DMS114 treated with DMSO at 0.1 percent for 48 hours (cell line): ENCODE measurements around the gene KDM6B.

Experiments
- DNase-seq: peaks from one replicate; lab custom pipeline; 2025; ENCODE audit not compliant: unreplicated experiment; lab: John Stamatoyannopoulos, UW

The KDM6B gene

DNA sequence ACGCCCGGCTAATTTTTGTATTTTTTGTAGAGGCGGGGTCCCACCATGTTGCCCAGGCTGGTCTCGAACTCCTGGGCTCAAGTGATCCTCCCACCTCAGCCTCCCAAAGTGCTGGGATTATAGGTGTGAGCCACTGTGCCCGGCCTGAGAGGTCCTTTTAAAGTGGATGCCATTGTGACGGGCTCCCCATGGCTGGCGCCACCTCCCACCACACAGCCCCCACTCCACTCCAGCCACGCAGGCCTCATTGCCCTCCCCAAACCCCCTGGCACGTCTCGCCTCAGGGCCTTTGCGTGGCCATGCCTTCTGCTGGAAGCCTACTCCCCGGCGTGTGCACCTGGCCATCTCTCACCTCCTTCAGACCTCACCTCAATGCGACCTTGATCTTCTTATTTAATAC is 11.9 kb upstream of the KDM6B start:
- no peak for DNase-seq

DNA sequence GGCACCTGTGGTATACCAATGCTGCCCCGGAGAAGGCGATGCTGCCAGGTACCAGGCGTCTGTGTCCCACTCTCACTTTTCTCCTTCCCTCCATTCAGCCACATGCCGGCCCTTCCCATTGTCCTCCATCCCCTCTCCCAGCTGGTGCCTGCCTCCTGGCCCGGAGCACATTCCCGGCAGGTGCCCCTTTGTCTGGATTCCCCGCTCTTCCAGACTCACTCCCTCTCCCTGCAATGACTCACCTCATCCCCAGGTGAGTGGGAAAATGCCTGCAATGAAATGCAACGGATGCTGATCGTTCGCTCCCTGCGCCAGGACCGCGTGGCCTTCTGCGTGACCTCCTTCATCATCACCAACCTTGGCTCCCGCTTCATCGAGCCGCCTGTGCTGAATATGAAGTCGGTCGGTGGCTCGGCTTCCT is 10.4 kb upstream of the KDM6B start:
- no peak for DNase-seq

GRCh38 chr17:7824021-7824924 is 9.7 kb upstream of the KDM6B start:
- DNase-seq = no peak

DNA sequence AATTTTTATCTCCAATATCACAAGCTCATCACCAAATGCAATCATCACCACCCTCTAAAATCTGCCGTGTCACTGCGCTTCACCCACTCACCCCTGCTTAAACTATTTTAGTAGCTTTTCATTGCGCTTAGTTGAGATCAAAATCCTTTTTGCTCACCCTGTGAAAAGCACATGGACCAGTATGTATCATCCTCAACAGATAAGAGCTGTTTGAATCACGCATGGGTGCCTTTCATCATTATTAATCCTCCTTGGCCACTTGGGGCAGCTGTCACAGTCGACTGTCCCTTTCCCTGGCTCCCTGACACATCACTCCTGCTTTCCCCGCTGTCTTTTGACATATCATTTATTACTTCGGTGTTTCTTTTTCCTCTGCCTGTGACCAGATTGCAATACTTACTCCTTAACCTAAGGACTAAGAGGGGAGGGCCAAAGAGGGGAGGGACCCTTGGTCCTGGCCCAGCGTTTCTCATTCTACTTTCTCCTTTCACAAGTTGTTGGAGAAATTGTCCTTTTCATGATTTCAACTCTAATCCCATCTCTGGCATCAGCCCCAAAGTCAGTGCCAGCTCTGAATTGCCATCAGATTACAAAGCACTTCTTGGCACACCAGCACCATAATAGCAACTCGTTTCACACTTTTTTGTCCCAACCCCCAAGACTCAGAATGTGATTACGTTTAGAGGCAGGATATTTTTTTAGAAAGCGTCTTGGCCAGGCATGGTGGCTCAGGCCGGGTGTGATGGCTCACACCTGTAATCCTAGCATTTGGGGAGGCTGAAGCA is 8.6 kb upstream of the KDM6B start:
- DNase-seq = no peak

GRCh38 chr17:7830616-7831015 is 3.4 kb upstream of the KDM6B start:
- no peak for DNase-seq

- DNase-seq = no peak
These were observed 2.8 kb upstream of the KDM6B start for GRCh38 chr17:7831233-7831632.

DNA sequence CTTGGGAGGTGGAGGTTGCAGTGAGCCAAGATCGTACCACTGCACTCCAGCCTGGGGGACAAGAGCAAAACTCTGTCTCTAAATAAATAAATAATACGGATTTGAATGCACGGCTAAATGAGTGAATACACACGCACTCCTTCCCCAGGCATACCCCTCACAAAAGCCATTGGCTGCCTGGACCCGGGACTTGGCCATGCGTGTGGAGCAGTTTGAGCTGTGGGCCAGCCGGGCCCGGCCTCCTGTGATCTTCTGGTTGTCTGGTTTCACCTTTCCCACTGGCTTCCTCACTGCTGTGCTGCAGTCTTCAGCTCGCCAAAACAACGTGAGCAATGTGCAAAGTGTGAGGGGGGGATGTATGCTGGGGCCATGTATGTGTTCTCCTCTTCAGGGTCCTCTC is 1.6 kb upstream of the KDM6B start:
- DNase-seq = no peak

GRCh38 chr17:7833011-7833794 is 814 bp upstream of the KDM6B start:
- DNase-seq = no peak

DNA sequence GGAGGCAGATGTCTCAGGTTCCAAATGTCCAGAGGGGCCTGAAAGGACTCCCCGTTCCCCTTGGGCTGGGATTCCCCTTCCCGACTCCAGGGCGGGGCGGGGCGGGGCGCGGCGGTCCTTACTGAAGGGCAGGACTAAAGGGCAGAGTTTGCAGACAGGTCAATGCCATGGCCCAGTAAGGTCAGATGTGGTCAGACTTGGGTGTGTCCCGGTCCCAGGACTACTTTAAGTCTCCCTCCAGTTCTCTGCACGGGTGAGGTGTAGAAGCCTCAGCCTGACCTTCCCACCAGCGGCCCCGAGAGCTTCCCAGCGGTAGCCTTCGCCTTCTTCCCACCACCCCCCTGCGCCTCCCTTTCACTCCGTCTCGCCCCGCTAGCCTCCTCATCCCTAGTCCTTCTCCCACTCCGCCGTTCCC is 532 bp downstream of the KDM6B start:
- no peak for DNase-seq

DNA sequence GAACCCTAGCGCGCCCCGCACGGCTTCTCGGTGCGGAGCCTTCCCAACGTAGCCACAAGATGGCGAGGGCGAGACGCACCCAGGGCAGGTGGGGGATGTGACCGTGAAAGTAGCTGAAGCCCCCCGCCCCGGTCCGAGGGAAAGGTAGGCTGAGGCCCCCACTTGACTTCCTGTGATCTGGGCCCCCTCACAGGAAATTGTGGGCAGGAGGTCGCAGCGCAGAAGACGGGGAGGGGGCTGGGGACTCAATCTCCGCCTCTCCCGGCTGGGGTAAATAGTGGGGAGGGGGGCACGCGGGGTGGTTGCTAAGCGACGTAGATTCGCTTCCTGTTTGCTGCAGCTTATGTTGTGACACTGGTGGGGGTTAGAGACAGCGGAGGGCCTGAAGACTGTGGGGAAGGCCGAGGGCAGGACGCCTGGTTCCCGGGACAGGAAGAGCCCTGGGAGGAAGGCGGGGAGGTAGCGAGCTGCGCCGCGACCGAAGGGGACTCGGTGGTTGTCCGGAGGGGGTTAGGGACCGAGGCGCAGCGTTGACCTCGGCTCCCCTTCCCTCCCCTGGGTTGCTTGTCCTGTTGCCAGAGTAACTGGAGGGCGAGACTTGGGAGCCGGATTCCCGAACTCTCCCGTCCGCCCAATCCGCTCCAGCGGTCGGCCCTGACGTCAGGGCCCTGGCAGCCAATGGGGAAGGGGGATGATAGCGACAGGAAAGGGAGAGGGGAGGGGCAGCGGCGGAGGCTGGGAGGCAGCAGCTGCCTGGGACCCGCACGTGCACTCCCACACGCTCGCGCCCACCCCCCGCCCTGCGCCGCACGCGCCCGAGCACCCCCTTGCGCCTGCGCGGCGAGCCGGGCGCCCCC is 1.2 kb downstream of the KDM6B start:
- peak; percentile 96 for DNase-seq

DNA sequence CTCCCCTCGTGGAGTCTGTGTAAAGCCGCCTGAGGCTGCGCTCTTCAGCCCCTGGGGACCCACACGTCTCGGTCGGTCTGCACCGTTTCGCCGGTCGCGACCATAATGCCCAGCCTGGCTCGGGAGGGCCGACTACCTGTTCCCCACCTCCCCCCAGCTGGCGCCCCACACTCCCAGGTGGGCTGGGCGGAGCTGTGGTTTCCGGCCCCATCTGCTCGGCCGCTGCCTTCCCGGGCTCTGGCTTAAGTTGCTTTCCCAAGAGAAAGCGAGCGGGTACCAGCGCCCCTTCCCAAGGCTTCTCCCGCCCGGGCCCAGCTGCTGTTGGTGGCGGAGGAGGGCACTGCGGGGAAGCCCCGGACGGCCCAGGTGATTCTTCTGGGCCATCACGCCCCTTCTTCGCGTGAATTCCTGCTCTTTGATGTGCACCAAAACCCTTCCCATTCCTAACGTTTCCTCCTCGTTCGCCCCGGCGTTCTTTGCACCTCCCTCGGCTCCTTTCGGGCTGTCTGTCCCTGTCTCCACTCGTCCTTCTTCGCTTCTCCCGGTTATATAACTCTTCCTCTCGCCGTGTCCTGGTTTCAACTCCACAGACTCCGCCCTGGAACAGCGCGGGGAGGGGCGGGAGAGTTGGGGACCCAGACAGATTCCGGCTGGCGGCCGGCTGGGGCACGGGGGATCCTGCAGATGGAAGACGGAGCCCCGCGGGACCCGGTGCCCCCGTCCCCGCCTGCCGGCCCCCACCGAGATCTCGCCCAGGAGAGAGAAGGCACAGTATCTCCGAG is 2.0 kb downstream of the KDM6B start:
- DNase-seq = peak; percentile 49

DNA sequence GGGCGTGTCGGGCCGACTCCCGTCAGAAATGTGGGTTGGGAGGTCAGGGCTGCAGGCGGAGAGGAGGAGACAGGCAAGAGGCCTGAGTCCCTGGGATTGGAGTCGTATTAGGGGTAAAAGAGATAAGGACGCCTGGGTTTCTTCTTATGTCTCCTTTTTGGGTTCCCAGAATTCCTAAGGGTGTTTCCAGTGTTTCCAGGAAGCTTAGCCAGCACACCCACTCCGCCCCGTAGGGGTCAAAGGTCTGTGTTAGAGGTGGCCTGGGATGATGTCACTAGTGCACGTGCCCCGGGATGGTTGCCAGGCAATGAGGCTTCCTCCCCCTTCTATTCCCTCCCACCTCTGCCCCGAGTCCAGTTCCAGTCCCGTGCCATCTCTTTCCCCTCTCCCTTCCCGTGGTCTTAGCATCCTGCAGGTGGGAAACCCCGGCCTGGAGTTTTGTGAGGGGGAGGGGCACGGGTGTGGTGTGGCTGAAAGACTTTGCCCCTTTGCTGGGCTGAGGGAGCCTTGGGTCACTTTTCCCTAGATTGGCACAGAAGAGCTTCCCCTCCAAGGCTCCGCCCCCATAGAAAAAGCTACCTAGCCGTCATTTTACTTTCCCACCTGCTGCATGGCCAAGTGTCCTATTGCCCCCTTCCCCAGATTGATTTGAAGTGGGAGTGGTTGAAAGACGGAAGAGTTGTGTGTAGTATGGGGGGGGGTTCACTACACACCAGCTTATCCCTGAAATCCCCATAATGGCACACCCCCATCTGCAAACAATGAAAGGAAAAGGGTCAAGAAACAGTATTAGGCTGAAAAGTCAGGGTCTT is 2.8 kb downstream of the KDM6B start:
- DNase-seq = peak; percentile 82

DNA sequence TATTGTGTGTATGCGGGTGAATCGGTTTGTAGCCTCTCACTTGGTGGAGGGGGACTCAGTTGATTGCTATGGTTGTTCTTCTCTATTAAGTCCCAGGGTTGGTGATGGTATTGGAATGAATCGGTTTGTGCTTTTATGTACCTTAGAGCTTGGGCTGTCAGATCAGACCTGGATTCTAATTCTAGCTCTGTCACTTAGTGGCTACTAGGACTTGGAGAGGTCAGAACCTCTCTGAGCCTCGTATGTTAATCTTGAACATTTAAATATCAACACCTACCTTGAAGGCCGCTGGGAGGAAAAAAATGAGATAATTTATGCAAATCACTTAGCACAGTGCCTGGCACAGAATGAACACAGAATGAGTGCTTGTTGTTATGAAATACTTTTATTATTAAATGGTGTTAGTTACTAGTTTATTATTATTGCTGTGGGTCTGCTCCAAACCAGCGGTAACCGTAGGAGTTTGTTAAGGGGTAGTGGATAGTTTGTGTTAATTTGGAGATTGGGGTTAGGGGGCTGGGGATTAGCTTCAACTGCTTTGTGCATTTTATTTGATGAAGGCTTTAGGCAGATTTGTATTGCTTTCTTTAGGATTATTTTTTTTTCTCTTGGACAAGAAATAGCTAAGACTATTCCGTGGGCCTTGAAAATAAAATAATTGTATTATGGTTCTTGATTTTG is 3.5 kb downstream of the KDM6B start:
- no peak for DNase-seq

DNA sequence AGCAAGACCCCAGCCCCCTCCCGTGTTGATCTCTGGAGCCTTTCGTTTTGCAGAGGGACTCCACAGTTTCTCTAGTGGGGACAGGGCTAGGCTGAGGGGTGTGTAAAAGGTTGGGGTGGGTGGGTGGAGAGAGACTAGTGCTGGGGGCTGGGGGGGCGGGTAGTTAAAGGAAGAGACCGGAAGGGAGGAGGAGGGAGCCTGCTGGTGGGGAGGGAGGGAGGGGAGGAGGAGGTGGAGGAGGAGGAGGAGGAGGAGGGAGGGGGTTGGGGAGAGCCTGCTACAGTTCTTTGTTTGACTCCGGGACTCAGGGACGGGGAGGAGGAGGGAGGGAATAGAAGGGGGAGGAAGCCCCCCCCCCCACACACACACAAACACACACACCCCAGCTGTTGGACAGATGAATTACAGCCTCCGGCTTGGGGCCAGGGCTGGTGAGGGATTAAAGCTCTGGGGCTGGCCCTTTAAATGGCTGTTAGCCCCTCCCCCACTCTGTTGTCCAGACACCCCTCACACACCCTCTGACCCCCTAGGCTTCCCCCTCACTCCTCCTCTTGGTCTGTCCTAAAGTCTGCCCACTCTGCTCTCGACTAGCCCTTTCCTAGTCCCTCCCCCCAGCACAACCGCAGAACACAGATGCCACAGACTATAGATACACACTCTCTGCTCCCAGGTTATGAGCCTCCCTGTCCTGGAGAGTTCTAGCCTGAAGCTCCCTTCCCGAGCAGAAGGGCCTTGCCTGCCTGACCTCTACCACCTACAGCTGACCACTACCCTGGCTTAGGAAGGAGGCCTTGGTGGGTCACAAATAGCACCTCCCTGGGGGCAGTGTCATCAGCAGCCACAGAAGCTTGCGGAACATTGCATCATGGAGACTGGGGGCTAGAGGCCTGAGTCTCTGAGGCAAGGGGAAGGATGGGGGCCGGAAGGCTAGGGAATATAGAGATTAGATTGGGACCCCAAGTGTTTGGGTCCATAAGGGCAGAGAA is 4.4 kb downstream of the KDM6B start:
- DNase-seq = no peak

- DNase-seq = no peak
These were observed 5.3 kb downstream of the KDM6B start for GRCh38 chr17:7839190-7839875.

DNA sequence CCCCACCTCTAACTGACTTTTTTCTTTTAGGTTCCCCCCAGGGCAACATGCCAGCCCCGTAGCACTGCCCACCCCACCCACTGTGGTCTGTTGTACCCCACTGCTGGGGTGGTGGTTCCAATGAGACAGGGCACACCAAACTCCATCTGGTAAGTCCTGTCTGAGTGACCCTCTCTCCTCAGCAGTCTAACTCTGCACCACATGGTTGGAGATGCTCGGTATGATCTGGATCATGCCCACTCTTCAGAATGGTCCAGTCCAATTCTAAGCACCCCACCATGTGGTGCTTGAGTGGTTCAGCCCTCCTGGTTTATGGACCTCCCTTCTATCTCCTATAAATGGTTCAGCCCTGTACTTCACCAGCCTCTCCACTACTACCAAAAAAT is 5.9 kb downstream of the KDM6B start:
- peak; percentile 61 for DNase-seq

DNA sequence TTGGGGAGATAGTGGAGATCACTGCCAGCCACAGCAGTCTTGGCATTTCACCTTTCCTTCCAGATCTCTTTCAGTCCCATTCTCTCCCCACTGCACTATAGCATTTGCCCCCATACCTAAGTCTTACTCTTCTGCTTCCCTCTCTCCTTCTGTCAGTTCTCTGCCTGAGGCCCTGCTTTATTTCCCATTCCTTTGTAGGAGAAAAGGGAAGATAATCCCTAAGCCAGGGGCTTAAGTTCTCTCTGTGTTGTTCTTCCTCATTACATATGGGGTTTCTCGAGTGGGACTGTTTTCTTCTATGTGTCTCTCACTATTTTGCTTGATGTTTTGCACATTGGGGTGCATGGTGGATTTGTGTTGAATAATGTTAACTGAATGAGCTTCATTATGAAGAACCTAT is 6.4 kb downstream of the KDM6B start:
- no peak for DNase-seq
